Lower leg skin (tissue), 3 donors: ENCODE data around the gene SCAF8.

Source experiments
- POLR2A ChIP-seq, 2 donors: fragments of 450-650 bp; IDR thresholded peaks; one replicate each; pipeline ENCODE4 v1.6.1; 2016 to 2017; ENCODE audit warnings: antibody characterized with exemption in 2 of 2, mild to moderate bottlenecking in 1 of 2, moderate library complexity in 1 of 2
- TF ChIP-seq, protein P1 (sequence below), 3 donors: fragments of 450-650 bp; IDR thresholded peaks; one replicate each; pipeline ENCODE4 v1.5.1; 2016; ENCODE audit warnings: antibody characterized with exemption in 3 of 3, mild to moderate bottlenecking in 3 of 3, moderate library complexity in 2 of 3

DNA sequence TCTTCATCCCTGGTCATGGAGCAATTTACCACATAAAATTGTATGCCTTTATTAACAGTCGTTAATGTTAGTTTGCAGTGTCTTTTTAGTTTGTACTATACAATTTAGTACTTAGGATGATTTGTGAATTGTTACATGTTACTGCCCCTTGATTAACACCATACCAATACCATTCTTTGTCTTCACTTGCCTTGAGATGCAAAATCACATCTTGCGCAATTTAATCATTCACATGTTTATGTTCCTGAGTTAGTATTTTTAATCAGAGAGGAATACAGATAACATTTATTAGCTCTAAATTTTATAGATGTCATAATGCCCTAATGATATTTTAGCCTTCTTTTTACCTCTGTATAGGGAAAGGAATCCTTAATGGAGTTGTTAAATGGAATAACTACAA, 114.1 kb downstream of the SCAF8 start:
- TF ChIP-seq, protein P1, sequence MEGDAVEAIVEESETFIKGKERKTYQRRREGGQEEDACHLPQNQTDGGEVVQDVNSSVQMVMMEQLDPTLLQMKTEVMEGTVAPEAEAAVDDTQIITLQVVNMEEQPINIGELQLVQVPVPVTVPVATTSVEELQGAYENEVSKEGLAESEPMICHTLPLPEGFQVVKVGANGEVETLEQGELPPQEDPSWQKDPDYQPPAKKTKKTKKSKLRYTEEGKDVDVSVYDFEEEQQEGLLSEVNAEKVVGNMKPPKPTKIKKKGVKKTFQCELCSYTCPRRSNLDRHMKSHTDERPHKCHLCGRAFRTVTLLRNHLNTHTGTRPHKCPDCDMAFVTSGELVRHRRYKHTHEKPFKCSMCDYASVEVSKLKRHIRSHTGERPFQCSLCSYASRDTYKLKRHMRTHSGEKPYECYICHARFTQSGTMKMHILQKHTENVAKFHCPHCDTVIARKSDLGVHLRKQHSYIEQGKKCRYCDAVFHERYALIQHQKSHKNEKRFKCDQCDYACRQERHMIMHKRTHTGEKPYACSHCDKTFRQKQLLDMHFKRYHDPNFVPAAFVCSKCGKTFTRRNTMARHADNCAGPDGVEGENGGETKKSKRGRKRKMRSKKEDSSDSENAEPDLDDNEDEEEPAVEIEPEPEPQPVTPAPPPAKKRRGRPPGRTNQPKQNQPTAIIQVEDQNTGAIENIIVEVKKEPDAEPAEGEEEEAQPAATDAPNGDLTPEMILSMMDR (IDR thresholded peaks at IDR 0.05) = no peak
- no peak for TF ChIP-seq POLR2A (IDR thresholded peaks at IDR 0.05)
